WTC11 (cell line): Measurements from ENCODE around the gene IMP3. TPM values are rescaled to one million over a fixed set of nuclear protein-coding genes. Genes with fewer than 3 reads are reported as not detected.

Experiments
- ATAC-seq: fragments of 200-7000 bp; cut with Tn5 transposase; 2 replicates; pipeline ENCODE4 v1.10.0; 2021; ENCODE audit warnings: mild to moderate bottlenecking, moderate library complexity
- CTCF ChIA-PET: fragments of 300-600 bp; sonication (Branson Sonifier 250); formaldehyde crosslinking; loops from one replicate; lab custom pipeline; 2021; ENCODE audit warnings: antibody characterized with exemption; lab: Charles Lee
- POLR2A ChIA-PET: fragments of 350-600 bp; sonication (Branson Sonifier 250); formaldehyde crosslinking; loops from one replicate; lab custom pipeline; 2021; ENCODE audit warnings: antibody characterized with exemption; lab: Charles Lee
- DNase-seq: peaks from one replicate; pipeline ENCODE4 v3.0.0; 2021; ENCODE audit warnings: low spot score
- H3K27ac Mint-ChIP-seq: 2 replicates; pipeline ENCODE4 v1.8.0; 2021; ENCODE audit warnings: mixed read lengths
- H3K27me3 Mint-ChIP-seq: 2 replicates; pipeline ENCODE4 v1.8.0; 2021; ENCODE audit warnings: low read depth, mild to moderate bottlenecking, moderate library complexity, mixed read lengths
- H3K36me3 Mint-ChIP-seq: 2 replicates; pipeline ENCODE4 v1.8.0; 2021; ENCODE audit warnings: mixed read lengths
- H3K4me1 Mint-ChIP-seq: 2 replicates; pipeline ENCODE4 v1.8.0; 2022; ENCODE audit warnings: mixed read lengths
- H3K4me3 Mint-ChIP-seq: 2 replicates; pipeline ENCODE4 v1.8.0; 2021; ENCODE audit warnings: mild to moderate bottlenecking, moderate library complexity, mixed read lengths
- H3K9me3 Mint-ChIP-seq: 2 replicates; pipeline ENCODE4 v1.8.0; 2021; ENCODE audit warnings: mixed read lengths
- ESRRA ChIP-seq: sonication (generic); formaldehyde crosslinking; IDR thresholded peaks from 2 replicates; pipeline ENCODE4 v1.8.1; 2022; ENCODE audit warnings: mild to moderate bottlenecking, missing genetic modification reagents, borderline replicate concordance
- FOXK1 ChIP-seq: sonication (generic); formaldehyde crosslinking; IDR thresholded peaks from 2 replicates; pipeline ENCODE4 v1.8.0; 2022; ENCODE audit warnings: mild to moderate bottlenecking, moderate library complexity, missing genetic modification reagents
- JAZF1 ChIP-seq: fragments of 250-450 bp; sonication (Bioruptor Pico); IDR thresholded peaks from 2 replicates; pipeline ENCODE4 v1.9.0; 2021; ENCODE audit warnings: moderate library complexity, mild to moderate bottlenecking, inconsistent platforms
- MXD4 ChIP-seq: fragments of 250-450 bp; sonication (Bioruptor Pico); IDR thresholded peaks from 2 replicates; pipeline ENCODE4 v1.8.0; 2021; ENCODE audit warnings: mild to moderate bottlenecking, moderate library complexity, borderline replicate concordance
- MYBL2 ChIP-seq: sonication (generic); formaldehyde crosslinking; IDR thresholded peaks from 2 replicates; pipeline ENCODE4 v1.8.1; 2023; ENCODE audit warnings: mild to moderate bottlenecking, moderate library complexity, missing genetic modification reagents
- NR2C2 ChIP-seq: sonication (generic); formaldehyde crosslinking; IDR thresholded peaks from 2 replicates; pipeline ENCODE4 v1.8.0; 2022; ENCODE audit warnings: mild to moderate bottlenecking, missing genetic modification reagents
- PRRX2 ChIP-seq: fragments of 250-450 bp; sonication (Bioruptor Pico); IDR thresholded peaks from 2 replicates; pipeline ENCODE4 v1.8.0; 2021; ENCODE audit warnings: mild to moderate bottlenecking
- SP1 ChIP-seq: sonication (generic); formaldehyde crosslinking; conservative IDR thresholded peaks from 2 replicates; pipeline ENCODE4 v1.8.1; 2022; ENCODE audit warnings: missing genetic modification reagents
- ZNF671 ChIP-seq: fragments of 250-450 bp; sonication (Bioruptor Pico); IDR thresholded peaks from 2 replicates; pipeline ENCODE4 v1.8.0; 2021; ENCODE audit warnings: mild to moderate bottlenecking
- total RNA-seq: library from RNA; stranded (reverse); gene quantifications from 3 replicates; pipeline ENCODE4 v1.2.3, GENCODE V29; 2021
- TF ChIP-seq, protein P1 (sequence below): sonication (generic); formaldehyde crosslinking; IDR thresholded peaks from 2 replicates; pipeline ENCODE4 v1.8.1; 2023; ENCODE audit warnings: mild to moderate bottlenecking, missing genetic modification reagents, moderate library complexity
- TF ChIP-seq, protein P2 (sequence below): sonication (generic); formaldehyde crosslinking; IDR thresholded peaks from 2 replicates; pipeline ENCODE4 v1.8.0; 2022; ENCODE audit warnings: mild to moderate bottlenecking, missing genetic modification reagents
- TF ChIP-seq, protein P3 (sequence below): sonication (generic); formaldehyde crosslinking; IDR thresholded peaks from 2 replicates; pipeline ENCODE4 v1.8.0; 2022; ENCODE audit warnings: mild to moderate bottlenecking, missing genetic modification reagents
- TF ChIP-seq, protein P4 (sequence below): sonication (generic); formaldehyde crosslinking; IDR thresholded peaks from 2 replicates; pipeline ENCODE4 v1.8.1; 2023; ENCODE audit warnings: mild to moderate bottlenecking, missing genetic modification reagents, moderate library complexity
- TF ChIP-seq, protein P5 (sequence below): sonication (generic); formaldehyde crosslinking; IDR thresholded peaks from 2 replicates; pipeline ENCODE4 v1.8.1; 2022; ENCODE audit warnings: low read depth, mild to moderate bottlenecking, moderate library complexity, missing genetic modification reagents, borderline replicate concordance
- TF ChIP-seq, protein P6 (sequence below): sonication (generic); formaldehyde crosslinking; IDR thresholded peaks from 2 replicates; pipeline ENCODE4 v1.8.0; 2023; ENCODE audit warnings: missing genetic modification reagents
- TF ChIP-seq, protein P7 (sequence below): fragments of 250-450 bp; sonication (Bioruptor Pico); IDR thresholded peaks from 2 replicates; pipeline ENCODE4 v1.9.0; 2021; ENCODE audit warnings: mild to moderate bottlenecking, borderline replicate concordance
- TF ChIP-seq, protein P8 (sequence below): sonication (generic); formaldehyde crosslinking; conservative IDR thresholded peaks from 2 replicates; pipeline ENCODE4 v1.8.1; 2022; ENCODE audit warnings: mild to moderate bottlenecking, missing genetic modification reagents

The IMP3 gene
- total RNA-seq, 1 experiment from 2014 or later, result 107 TPM

DNA sequence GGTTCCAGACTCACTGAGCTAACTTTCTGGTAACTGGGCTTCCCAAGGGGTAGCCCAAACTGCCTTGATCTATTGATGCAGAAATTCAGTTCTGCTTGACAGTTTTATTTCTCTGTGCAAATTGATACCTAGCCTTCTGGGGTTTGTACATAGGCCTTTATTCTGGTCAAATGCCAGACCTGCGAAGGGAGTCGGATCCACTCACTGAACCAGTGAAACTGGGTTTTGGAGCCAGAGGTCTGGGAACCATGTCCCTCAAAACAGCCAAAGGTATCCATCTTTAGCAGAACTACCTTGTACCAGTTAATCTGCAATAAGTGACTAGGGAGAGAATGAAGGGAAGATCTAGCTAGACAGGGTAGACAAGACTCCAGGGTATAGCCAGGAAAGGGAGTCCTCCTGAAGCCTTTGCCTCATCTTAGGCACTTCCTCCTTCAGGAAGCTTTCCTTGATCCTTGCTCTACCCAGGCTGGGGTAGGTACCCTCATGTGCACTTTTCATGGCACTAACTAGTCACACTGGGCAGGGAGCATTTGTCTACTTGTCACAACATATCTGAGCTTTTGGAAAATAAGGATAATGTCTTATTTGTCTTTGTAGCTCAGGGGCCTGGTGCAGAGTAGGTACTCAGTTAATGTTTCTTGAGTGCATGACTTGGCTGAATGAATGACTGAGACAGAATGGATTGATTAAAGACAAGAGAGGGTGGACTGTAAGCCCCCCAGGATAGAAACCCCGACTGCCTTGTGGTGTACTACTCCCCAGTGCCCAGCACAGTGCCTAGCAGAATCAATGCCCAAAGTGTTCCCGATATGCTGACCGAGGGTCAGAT lies 6.3 kb upstream of the IMP3 start:
- Mint-ChIP-seq H3K4me3 (peak overlapping the region; percentile 91), H3K36me3 (peaks cover 15% of the 10 kb centered on the region), H3K27me3 (peaks cover 23% of the 10 kb centered on the region), H3K4me1 (peaks cover 39% of the 10 kb centered on the region), H3K27ac (no peak overlapping the region), H3K9me3 (no peaks in the 10 kb centered on the region)
- ATAC-seq (no peak), DNase-seq (no peak)
- TF ChIP-seq FOXK1, result no peak
- TF ChIP-seq, protein P1, sequence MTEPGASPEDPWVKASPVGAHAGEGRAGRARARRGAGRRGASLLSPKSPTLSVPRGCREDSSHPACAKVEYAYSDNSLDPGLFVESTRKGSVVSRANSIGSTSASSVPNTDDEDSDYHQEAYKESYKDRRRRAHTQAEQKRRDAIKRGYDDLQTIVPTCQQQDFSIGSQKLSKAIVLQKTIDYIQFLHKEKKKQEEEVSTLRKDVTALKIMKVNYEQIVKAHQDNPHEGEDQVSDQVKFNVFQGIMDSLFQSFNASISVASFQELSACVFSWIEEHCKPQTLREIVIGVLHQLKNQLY (CRISPR knock-in tag), result no peak
- TF ChIP-seq PRRX2 (CRISPR knock-in tag), result no peak
- TF ChIP-seq, protein P2, sequence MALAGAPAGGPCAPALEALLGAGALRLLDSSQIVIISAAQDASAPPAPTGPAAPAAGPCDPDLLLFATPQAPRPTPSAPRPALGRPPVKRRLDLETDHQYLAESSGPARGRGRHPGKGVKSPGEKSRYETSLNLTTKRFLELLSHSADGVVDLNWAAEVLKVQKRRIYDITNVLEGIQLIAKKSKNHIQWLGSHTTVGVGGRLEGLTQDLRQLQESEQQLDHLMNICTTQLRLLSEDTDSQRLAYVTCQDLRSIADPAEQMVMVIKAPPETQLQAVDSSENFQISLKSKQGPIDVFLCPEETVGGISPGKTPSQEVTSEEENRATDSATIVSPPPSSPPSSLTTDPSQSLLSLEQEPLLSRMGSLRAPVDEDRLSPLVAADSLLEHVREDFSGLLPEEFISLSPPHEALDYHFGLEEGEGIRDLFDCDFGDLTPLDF (CRISPR knock-in tag), result no peak
- TF ChIP-seq, protein P3, sequence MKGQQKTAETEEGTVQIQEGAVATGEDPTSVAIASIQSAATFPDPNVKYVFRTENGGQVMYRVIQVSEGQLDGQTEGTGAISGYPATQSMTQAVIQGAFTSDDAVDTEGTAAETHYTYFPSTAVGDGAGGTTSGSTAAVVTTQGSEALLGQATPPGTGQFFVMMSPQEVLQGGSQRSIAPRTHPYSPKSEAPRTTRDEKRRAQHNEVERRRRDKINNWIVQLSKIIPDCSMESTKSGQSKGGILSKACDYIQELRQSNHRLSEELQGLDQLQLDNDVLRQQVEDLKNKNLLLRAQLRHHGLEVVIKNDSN, result no peak
- TF ChIP-seq ZNF671 (CRISPR knock-in tag), result no peak
- TF ChIP-seq, protein P4, sequence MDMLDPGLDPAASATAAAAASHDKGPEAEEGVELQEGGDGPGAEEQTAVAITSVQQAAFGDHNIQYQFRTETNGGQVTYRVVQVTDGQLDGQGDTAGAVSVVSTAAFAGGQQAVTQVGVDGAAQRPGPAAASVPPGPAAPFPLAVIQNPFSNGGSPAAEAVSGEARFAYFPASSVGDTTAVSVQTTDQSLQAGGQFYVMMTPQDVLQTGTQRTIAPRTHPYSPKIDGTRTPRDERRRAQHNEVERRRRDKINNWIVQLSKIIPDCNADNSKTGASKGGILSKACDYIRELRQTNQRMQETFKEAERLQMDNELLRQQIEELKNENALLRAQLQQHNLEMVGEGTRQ, result no peak
- no peak for TF ChIP-seq JAZF1 (CRISPR knock-in tag)
- TF ChIP-seq ESRRA (CRISPR knock-in tag), result no peak
- TF ChIP-seq, protein P5, sequence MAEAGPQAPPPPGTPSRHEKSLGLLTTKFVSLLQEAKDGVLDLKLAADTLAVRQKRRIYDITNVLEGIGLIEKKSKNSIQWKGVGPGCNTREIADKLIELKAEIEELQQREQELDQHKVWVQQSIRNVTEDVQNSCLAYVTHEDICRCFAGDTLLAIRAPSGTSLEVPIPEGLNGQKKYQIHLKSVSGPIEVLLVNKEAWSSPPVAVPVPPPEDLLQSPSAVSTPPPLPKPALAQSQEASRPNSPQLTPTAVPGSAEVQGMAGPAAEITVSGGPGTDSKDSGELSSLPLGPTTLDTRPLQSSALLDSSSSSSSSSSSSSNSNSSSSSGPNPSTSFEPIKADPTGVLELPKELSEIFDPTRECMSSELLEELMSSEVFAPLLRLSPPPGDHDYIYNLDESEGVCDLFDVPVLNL (CRISPR knock-in tag), result no peak
- TF ChIP-seq MYBL2 (CRISPR knock-in tag), result no peak
- no peak for TF ChIP-seq SP1 (CRISPR knock-in tag)
- TF ChIP-seq NR2C2, result no peak
- no peak for TF ChIP-seq MXD4 (CRISPR knock-in tag)
- TF ChIP-seq, protein P6, sequence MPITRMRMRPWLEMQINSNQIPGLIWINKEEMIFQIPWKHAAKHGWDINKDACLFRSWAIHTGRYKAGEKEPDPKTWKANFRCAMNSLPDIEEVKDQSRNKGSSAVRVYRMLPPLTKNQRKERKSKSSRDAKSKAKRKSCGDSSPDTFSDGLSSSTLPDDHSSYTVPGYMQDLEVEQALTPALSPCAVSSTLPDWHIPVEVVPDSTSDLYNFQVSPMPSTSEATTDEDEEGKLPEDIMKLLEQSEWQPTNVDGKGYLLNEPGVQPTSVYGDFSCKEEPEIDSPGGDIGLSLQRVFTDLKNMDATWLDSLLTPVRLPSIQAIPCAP (CRISPR knock-in tag), result no peak
- TF ChIP-seq, protein P7, sequence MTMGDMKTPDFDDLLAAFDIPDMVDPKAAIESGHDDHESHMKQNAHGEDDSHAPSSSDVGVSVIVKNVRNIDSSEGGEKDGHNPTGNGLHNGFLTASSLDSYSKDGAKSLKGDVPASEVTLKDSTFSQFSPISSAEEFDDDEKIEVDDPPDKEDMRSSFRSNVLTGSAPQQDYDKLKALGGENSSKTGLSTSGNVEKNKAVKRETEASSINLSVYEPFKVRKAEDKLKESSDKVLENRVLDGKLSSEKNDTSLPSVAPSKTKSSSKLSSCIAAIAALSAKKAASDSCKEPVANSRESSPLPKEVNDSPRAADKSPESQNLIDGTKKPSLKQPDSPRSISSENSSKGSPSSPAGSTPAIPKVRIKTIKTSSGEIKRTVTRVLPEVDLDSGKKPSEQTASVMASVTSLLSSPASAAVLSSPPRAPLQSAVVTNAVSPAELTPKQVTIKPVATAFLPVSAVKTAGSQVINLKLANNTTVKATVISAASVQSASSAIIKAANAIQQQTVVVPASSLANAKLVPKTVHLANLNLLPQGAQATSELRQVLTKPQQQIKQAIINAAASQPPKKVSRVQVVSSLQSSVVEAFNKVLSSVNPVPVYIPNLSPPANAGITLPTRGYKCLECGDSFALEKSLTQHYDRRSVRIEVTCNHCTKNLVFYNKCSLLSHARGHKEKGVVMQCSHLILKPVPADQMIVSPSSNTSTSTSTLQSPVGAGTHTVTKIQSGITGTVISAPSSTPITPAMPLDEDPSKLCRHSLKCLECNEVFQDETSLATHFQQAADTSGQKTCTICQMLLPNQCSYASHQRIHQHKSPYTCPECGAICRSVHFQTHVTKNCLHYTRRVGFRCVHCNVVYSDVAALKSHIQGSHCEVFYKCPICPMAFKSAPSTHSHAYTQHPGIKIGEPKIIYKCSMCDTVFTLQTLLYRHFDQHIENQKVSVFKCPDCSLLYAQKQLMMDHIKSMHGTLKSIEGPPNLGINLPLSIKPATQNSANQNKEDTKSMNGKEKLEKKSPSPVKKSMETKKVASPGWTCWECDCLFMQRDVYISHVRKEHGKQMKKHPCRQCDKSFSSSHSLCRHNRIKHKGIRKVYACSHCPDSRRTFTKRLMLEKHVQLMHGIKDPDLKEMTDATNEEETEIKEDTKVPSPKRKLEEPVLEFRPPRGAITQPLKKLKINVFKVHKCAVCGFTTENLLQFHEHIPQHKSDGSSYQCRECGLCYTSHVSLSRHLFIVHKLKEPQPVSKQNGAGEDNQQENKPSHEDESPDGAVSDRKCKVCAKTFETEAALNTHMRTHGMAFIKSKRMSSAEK, result no peak
- TF ChIP-seq, protein P8, sequence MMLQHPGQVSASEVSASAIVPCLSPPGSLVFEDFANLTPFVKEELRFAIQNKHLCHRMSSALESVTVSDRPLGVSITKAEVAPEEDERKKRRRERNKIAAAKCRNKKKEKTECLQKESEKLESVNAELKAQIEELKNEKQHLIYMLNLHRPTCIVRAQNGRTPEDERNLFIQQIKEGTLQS (CRISPR knock-in tag), result no peak
- CTCF ChIA-PET, result interaction anchor here (0.8 to 2.6 kb wide), 10 partner anchors 8 to 445 kb away, joined by 5 to 18 read pairs (median 10); partner anchors contain the start of genes C15orf39, MAN2C1 and PTPN9
- POLR2A ChIA-PET, result interaction anchor here (1.5 to 2.6 kb wide), 4 partner anchors 20 to 193 kb away, joined by 4 to 34 read pairs (median 13); partner anchors contain the start of genes PTPN9, SIN3A and SNUPN
